HEK293 (cell line): ENCODE data around the gene CAMK2D.

Experiments
- REPIN1 ChIP-seq: fragments of 450-650 bp; formaldehyde crosslinking; IDR thresholded peaks from 2 replicates; pipeline ENCODE4 v1.5.1; 2017; ENCODE audit warnings: missing biosample characterization, missing genetic modification characterization, low read depth
- REST ChIP-seq: fragments of 450-650 bp; formaldehyde crosslinking; IDR thresholded peaks from 2 replicates; pipeline ENCODE4 v1.5.1; 2016; ENCODE audit warnings: missing biosample characterization, missing genetic modification characterization
- ZBTB21 ChIP-seq: fragments of 450-650 bp; formaldehyde crosslinking; IDR thresholded peaks from 2 replicates; pipeline ENCODE4 v1.5.1; 2017; ENCODE audit warnings: missing biosample characterization, missing genetic modification characterization
- ZNF138 ChIP-seq: fragments of 450-650 bp; formaldehyde crosslinking; IDR thresholded peaks from 2 replicates; pipeline ENCODE4 v1.5.1; 2016; ENCODE audit warnings: missing biosample characterization, missing genetic modification characterization, borderline replicate concordance
- ZNF48 ChIP-seq: fragments of 450-650 bp; formaldehyde crosslinking; IDR thresholded peaks from 2 replicates; pipeline ENCODE4 v1.5.1; 2016; ENCODE audit warnings: missing biosample characterization, missing genetic modification characterization
- TF ChIP-seq, protein P1 (sequence below): fragments of 450-650 bp; formaldehyde crosslinking; IDR thresholded peaks from 2 replicates; pipeline ENCODE4 v1.5.1; 2016; ENCODE audit warnings: missing biosample characterization, missing genetic modification characterization
- TF ChIP-seq, protein P2 (sequence below): fragments of 450-650 bp; formaldehyde crosslinking; IDR thresholded peaks from 2 replicates; pipeline ENCODE4 v1.5.1; 2016; ENCODE audit warnings: missing biosample characterization, missing genetic modification characterization

DNA sequence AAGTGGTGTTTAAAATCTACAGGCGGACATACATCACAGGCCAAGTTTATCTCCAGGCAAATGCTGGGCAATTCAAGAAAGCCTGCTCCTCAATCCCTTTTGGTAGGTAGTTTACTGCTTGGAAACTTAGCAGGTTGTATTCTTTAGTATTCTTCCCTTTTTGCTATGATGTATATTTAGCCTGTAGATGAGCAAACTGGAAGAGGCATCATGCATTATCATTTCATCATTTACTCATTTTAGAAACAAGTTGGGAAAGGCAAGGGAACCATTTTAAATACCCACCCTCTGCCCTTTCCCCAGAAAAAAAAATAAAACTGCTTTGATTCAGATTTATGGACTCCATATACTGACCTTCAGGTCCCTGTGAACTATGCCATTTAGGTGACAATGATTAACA is 213.2 kb downstream of the CAMK2D start:
- no peak for TF ChIP-seq ZNF138 (tag by site-specific recombination)
- no peak for TF ChIP-seq REPIN1 (tag by site-specific recombination)
- no peak for TF ChIP-seq ZBTB21 (tag by site-specific recombination)
- no peak for TF ChIP-seq REST (tag by site-specific recombination)
- TF ChIP-seq, protein P1, sequence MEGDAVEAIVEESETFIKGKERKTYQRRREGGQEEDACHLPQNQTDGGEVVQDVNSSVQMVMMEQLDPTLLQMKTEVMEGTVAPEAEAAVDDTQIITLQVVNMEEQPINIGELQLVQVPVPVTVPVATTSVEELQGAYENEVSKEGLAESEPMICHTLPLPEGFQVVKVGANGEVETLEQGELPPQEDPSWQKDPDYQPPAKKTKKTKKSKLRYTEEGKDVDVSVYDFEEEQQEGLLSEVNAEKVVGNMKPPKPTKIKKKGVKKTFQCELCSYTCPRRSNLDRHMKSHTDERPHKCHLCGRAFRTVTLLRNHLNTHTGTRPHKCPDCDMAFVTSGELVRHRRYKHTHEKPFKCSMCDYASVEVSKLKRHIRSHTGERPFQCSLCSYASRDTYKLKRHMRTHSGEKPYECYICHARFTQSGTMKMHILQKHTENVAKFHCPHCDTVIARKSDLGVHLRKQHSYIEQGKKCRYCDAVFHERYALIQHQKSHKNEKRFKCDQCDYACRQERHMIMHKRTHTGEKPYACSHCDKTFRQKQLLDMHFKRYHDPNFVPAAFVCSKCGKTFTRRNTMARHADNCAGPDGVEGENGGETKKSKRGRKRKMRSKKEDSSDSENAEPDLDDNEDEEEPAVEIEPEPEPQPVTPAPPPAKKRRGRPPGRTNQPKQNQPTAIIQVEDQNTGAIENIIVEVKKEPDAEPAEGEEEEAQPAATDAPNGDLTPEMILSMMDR (tag by site-specific recombination): no peak
- TF ChIP-seq, protein P2, sequence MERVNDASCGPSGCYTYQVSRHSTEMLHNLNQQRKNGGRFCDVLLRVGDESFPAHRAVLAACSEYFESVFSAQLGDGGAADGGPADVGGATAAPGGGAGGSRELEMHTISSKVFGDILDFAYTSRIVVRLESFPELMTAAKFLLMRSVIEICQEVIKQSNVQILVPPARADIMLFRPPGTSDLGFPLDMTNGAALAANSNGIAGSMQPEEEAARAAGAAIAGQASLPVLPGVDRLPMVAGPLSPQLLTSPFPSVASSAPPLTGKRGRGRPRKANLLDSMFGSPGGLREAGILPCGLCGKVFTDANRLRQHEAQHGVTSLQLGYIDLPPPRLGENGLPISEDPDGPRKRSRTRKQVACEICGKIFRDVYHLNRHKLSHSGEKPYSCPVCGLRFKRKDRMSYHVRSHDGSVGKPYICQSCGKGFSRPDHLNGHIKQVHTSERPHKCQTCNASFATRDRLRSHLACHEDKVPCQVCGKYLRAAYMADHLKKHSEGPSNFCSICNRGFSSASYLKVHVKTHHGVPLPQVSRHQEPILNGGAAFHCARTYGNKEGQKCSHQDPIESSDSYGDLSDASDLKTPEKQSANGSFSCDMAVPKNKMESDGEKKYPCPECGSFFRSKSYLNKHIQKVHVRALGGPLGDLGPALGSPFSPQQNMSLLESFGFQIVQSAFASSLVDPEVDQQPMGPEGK (tag by site-specific recombination): no peak
- TF ChIP-seq ZNF48 (tag by site-specific recombination): no peak
